COLO668 (cell line): Measurements from ENCODE around the gene PLD4.
"Not testable (repeated sequence)": the region's sequence is repeated elsewhere in the genome, so short reads cannot be mapped to it uniquely, and the experiment has no call there.

Experiments used
- DNase-seq: peaks from one replicate; lab custom pipeline; 2025; ENCODE audit not compliant: unreplicated experiment; lab: John Stamatoyannopoulos, UW

Gene PLD4

DNA sequence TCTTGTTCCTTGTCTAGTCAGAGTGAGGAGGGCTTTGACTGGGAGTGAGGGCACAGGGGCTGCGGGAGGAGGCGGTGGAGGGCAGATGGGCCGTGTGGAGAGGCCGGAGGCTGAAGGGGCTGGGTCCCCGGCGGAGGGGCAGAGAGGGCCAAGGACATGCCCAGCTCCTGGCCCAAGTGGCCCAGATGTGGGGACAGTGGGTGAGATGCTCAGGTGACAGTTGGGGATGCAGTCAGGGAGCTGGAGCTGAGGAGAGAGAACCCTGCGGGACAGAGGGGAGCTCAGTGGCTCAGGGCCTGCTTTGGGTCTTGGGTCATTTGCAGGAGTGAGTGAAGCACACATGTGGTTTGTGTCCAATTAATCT is 26.5 kb upstream of the PLD4 start:
- no peak for DNase-seq

DNA sequence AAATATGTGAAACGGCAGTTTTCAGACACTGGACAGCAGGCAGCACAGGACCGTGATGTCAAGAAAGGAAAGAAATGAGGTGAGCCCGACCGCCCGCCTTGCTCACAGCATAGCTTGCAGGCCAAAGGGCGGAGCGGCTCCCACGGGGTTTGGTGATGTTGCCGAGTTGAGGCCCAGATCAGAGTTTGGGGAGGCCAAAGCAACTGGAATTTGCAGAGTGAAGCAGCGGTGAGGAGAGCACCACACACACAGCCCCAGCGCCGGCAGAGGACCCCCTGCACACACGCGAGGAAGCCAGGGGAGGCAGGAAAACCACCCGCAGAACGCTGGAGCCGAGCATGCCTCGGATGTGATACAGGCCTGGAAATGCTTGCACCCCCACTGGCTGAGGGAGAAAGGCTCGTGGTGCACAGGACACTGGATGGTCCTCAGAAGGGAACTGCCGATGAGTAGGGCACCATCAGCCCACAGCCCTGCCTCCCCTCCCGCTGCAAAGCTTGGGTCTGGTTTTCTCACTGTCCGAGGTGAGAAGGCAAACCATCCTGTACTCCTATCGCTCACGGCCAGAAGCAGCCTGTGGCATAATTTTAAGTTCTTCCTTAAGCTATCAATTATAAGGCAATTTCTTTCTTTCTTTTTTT is 25.7 kb upstream of the PLD4 start:
- DNase-seq: no peak

DNA sequence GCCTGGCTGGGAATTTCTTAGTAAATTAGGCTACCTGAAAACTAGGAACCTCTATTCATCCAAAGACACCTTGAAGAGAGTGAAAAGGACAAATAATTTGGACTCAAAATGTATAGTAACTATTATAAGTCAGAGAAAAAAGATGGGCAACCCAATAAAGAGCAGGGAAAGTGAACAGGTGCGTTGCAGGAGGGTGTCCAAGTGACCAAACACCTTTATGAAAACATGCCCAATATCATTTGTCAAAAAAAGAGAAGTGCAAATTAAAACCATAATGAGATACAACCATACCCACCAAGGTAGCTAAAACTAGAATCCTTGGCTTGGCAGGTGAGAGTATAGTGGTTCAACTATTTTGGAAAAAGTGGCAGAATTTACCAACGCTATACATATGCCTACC is 24.9 kb upstream of the PLD4 start:
- DNase-seq: no peak

DNA sequence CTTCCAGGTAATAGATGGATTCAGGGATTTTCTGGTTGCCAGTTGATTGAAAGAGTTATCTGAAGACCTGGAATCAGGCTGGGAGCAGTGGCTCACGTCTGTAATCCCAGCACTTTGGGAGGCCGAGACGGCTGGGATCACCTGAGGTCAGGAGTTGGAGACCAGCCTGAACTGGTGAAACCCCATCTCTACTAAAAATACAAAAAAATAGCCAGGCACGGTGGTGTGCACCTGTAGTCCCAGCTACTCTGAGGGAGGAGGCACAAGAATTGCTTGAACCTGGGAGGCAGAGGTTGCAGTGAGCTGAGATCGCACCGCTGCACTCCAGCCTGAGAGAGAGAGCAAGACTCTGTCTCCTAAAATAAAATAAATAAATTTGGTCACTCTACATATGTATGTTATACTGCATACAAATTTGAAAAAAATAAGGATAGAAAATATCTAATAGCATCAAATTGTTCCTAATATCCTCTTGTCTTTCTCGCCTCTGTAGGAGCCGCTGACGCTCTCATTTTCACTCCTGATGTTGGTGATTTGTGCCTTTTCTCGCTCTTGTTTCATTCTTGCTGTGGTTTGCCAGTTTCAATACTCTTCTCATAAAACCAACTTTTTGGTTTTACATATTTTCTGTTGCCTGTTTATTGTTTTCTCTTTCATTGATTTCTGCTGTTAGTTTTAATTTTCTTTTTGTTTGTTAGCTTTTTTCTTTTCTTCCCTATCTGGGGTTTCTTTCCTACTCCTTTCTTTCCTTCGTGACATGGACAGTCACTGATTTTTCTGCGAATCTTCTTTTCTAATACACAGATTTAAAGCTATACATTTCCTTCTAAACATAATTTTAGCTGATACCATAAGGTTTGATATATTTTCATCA is 23.8 kb upstream of the PLD4 start:
- no peak for DNase-seq

DNA sequence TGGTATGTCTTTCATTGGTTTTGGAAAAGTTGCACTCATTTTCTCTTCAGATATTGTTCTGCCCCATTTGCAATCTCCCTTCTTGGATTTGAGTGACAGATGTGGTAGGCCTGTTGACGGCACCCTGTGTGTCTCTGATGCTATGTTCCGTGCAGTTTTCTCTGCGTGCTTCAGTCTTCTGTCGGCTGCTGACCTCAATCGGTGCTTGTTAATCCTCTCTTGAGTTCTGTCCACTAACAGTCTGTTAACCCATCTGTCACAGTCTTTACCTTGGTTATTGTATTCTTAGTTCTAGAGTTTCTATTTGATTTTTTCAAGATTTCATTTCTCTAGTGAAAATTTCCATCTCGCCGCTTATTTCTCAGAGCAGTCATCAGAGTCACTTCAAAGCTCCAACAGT is 20.7 kb upstream of the PLD4 start:
- DNase-seq: no peak

DNA sequence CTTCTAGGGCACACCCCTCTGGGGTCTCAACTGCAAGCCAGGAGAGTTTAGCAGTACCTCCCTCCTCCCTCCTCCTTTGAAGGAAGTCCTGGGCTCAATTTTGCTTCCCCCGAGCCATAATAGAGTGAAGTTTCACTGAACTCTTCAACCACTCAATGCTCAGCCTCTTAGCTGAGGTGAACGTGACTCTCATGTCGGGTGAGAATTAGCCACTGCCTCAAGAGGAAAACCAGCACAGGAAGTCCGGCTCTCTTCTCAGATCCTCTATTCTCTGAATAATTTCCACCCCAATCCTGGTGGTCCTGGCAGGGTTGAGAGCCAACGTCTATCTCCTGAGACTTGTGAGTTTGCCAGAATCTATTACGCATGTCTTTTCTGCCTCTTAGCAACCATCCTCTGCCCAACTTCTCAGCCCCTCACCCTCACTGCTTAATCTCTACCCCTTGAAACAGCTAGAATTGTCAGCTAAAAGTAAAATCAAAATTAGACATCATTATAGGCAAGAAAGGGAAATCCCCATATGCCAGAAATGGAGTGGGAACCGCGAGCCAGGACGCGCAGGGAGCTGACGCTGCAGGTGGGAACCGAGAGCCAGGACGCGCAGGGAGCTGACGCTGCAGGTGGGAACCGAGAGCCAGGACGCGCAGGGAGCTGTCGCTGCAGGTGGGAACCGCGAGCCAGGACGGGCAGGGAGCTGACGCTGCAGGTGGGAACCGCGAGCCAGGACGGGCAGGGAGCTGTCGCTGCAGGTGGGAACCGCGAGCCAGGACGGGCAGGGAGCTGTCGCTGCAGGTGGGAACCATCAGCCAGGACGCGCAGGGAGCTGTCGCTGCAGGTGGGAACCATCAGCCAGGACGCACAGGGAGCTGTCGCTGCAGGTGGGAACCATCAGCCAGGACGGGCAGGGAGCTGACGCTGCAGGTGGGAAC is 19.8 kb upstream of the PLD4 start:
- DNase-seq: not testable (repeated sequence)

DNA sequence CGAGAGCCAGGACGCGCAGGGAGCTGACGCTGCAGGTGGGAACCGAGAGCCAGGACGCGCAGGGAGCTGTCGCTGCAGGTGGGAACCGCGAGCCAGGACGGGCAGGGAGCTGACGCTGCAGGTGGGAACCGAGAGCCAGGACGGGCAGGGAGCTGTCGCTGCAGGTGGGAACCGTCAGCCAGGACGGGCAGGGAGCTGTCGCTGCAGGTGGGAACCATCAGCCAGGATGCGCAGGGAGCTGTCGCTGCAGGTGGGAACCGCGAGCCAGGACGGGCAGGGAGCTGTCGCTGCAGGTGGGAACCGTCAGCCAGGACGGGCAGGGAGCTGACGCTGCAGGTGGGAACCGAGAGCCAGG is 19.1 kb upstream of the PLD4 start:
- not testable (repeated sequence) for DNase-seq

DNA sequence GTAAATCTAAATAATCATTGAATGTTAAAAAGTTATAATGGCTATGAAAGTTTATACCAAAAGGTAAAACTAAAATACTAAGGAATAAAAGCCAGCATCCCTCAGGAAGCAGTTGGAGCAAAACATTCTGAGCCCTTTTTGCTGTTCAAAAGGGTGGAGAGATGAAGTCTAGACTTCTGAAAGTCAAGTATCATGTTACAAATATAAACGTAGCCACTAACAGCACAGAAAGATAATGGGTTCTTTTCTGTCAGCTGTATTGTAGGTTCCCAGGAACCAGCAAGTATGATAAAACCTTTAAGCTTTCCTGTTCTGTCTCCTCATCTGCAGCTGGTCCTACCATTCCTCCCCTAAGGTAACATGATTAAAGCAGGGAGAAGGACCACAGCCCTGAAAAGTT is 16.4 kb upstream of the PLD4 start:
- no peak for DNase-seq

DNA sequence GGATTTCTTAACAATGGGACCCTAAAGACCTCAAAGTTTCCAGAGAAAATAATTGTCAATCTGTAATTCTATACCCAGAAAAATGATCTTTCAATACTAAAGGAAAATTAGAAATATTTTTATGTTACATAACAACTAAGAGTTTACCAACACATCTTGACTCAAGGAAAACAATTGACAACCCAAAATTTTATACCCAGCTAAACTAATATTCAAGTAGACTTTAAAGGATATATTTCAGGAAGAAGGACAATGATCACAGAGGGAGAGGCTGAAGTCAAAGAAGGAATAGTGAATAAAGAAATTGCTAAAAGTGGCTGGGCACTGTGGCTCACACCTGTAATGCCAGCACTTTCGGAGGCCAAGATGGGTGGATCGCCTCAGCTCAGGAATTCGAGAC is 12.6 kb upstream of the PLD4 start:
- DNase-seq: no peak

DNA sequence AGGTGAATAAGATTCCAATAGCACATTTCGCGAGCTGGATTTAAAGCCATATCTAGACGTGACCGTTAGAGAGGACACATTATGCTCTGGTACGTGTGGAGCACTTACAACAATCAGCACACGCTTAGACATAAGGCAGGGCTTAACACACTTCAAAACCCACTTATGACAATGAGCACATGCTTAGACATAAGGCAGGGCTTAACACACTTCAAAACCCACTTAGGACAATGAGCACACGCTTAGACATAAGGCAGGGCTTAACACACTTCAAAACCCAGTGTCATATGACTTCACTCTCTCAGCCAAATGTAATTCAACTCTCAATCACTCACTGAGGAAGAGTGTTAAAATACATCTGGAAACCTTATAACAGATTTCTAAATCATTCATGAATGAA is 11.2 kb upstream of the PLD4 start:
- DNase-seq: no peak

DNA sequence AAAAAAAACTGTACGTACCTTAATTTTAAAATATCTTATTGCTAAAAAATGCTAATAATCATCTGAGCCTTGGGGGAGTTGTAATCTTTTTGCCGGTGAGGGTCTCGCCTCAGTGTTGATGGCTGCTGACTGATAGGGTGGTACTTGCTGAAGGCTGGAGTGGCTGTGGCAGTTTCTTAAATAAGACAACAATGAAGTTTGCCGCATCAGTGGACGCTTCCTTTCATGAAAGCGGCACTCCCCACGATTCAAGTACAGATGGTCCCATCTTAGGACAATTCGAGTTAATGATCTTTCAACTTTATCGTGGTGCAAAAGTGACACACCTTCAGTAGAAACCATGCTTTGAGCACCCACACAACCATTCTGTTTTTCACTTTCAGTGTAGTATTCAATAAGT is 7.6 kb upstream of the PLD4 start:
- DNase-seq: no peak

DNA sequence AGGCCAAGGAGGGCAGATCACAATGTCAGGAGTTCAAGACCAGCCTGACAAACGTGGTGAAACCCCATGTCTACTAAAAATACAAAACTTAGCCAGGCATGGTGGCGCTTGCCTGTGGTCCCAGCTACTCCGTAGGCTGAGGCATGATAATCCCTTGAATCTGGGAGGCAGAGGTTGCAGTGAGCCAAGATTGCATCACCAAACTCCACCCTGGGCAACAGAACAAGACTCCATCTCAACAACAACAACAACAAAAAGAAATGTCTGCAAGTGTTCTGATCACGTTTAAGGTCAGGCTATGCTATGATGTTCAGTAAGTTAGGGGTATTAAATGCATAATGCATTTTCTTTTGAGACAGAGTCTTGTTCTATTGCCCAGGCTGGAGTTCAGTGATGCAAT is 6.7 kb upstream of the PLD4 start:
- DNase-seq: no peak

DNA sequence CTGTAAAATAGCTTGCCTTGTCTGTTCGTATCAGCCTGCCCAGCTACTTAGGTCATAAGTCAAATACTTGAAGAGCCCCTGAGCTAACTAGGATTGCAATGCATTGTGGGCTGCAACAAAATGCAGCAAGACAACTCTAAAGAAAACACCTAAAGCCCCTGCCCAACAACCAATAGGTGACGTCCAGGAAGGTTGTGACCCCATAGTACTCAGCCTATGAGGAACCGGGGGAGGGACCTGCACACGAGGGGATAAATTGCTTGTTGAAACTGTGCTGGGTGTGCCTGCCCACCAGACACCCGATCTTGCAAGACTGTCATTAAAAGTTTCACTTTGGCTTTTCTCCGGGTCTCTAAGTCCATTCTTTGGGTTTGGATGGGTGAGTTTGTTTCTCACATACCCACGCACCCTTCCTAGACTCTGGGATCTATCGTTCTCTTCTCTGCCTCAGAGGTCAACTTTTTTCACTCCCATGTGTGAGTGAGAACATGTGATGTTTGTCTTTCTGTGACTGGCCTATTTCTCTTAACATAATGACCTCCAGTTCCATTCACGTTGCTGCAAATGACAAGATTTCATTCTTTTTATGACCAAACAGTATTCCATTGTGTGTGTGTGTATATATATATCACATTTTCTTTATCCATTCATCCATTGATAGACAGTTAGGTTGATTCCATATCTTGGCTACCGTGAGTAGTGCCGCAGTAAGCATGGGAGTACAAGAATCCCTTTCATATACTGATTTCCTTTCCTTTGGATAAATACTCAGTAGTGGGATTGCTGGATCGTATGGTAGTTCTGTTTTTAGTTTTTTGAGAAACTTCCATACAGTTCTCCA is 5.3 kb upstream of the PLD4 start:
- not testable (repeated sequence) for DNase-seq

DNA sequence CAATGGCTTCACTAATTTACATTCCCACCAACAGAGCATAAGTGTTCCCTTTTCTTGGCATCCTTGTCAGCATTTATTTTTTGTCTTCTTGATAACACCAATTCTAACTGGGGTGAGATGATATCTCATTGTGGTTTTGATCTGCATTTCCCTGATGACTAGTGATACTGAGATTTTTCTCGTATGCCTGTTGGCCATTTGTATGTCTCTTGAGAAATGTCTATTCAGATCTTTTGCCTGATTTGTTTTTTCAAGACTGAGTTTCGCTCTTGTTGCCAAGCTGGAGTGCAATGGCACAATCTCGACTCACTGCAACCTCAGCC is 4.7 kb upstream of the PLD4 start:
- DNase-seq: no peak

DNA sequence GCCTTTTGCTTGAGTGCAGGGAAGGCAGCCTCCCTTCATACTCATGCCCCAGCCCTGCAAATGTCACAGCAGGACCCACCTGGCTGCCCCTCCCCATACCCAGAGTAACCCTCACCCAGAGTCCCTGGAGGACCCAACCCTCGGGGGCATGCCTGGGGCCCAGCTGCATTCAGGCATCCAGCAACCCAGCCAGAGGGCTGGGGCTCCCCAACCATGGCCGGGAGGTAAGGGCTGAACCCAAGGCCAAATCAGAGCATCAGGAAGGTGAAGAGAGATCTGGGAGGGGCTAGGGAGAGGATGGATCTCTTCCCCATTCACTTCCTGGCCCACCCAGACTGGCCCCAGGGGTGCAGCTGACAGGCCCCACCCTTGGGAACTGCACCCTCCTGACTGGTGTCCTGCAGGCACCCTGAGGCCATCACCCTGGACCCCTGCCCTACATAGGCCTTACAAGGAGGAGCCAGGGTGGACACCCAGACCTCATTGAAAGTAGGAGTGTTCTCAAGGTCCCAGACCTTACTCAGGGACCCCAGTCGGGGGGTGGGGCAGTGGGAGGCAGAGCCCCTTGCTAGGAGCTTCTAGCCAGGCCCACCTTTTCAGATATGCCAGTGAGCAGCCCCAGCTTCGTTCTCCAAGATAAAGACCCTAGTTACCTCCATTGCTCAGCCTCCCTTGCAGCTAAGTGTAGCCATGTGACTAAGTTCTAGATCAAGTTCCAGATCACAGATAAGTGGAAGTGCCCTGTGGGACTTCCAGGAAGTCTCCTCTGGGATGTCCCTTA is 849 bp upstream of the PLD4 start:
- DNase-seq: no peak

DNA sequence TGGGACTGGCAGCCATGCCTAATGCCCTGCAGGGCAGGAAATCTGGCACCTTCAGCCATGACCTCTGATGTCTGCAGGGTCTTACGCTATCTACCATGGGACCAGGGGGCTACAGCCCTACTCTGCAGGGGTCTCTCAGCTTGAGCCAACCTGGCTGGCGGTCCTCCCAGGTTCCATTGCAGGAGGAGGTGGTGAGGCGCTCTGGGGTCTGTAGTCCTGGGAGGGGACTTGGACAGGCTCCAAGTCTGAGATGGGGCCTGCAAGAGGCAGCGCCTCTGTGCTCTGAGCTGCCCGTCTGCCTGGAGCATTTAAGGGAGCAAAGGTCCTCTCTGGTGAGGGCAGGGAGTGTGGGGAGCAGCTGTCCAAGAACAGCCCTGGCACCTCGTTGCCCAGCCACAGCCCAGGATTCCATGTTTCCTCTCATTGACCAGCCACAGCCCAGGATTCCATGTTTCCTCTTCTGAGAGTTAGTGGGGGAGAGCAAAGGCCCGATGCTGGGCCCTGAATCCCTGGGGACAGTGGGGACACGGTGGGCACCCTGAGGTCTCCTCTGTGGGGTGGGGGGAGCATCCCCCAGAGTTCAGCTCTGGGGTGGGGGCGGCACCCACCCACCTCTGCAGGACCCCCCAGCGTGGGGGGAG is 655 bp downstream of the PLD4 start:
- no peak for DNase-seq

DNA sequence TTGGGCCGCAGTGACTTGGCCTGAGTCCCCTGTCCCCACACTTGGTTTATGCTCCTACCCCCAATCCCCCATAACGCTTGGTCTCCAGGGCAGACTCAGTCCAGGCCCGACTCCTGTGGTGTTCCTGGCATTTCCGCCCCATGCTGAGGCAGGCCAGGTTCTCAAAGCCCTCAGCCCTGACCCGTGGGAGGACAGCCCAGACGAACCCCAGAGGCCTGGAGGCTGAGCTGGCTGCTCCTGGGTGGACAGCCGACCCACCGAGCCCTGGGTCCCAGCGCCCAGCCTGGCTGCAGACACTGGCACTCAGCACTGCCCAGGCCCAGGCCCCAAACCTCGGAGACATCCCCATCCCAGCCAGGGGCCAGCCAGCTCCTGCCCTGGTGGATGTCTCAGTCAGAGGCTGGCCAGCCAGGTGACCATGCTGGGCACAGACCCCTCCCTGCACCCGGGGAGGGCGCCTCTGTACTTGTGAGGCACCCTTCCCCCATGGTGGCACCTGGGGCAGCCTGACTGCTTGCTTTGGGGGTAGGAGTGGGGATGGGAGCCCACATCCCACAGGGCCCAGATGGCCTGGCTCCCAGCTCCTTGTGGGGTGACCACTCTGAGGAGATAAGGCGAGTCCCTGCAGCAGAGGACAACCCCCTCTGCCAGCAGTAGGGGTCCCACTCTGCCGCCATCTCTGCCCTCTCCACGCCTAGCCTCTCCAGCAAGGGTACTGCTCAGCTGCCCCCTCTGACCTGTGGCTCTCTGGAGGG is 1.4 kb downstream of the PLD4 start:
- DNase-seq: no peak

DNA sequence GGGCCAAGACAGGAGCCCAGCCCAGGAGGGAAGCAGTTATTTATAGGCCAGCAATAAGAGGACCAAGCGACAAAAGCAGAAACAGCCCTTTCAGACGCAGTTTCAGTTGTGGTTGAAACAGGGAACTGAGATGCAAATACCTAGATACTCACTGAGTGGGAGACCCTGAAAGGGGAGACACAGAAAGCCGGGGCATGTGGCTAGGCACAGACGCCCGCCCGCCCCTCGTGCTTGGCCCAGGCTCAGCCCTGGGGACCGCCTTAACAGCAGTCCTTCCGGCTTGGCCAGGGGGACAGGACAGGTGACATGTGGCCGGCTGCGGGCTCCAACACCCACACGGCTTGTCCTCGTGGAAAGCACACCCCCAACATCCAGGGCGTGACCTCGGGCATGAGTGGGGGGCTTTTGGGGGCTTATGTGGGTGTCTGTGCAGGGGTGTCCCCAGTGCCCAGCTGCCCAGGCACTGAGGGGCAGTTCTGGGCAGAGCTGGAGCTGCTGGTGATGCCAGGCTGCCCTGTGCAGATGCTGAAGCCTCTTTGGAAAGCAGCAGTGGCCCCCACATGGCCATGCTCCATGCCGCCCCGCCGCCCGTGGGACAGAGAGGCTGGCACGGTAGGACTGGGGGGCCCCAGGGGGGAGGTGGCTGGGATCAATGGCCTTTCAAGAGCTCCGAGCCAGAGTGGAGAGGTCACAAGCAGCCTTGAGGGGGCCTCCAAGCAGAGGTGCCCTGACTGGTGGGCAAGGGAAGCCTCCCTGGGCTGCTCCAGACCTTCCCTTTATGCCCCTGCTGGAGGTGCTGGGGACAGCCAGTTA is 2.1 kb downstream of the PLD4 start:
- no peak for DNase-seq
